Neutrophil (primary cell): ENCODE measurements around the gene RNPS1.

Experiments
- H3K27ac ChIP-seq: fragments of 200-600 bp; sonication (generic); 2 replicates; pipeline ENCODE4 v1.5.1; 2016; ENCODE audit warnings: mild to moderate bottlenecking, moderate library complexity
- H3K27me3 ChIP-seq: fragments of 200-600 bp; sonication (generic); 2 replicates; pipeline ENCODE4 v1.6.0; 2016; ENCODE audit warnings: mild to moderate bottlenecking
- H3K36me3 ChIP-seq: fragments of 200-600 bp; sonication (generic); 2 replicates; pipeline ENCODE4 v1.5.1; 2017
- H3K4me1 ChIP-seq, 2 experiments: fragments of 200-600 bp in 1 of 2; sonication (generic) in 1 of 2; 1 replicate in 1 of 2; 2 replicates in 1 of 2; pipeline versions ENCODE4 v1.5.1 to v1.6.1; 2013 to 2016; ENCODE audit warnings: low read depth in 1 of 2, low read length in 1 of 2, mild to moderate bottlenecking in 1 of 2, moderate library complexity in 1 of 2; ENCODE audit not compliant: control insufficient read depth in 1 of 2, insufficient read depth in 1 of 2
- H3K4me3 ChIP-seq, 2 experiments: fragments of 200-600 bp in 1 of 2; sonication (generic) in 1 of 2; 1 replicate in 1 of 2; 2 replicates in 1 of 2; pipeline ENCODE4 v1.5.1; 2013 to 2016; ENCODE audit warnings: low read depth in 1 of 2, low read length in 1 of 2, mild to moderate bottlenecking in 1 of 2, moderate library complexity in 1 of 2
- H3K9me3 ChIP-seq: fragments of 200-600 bp; sonication (generic); 2 replicates; pipeline ENCODE4 v1.5.1; 2016
- CTCF ChIP-seq: fragments of 200-600 bp; sonication (generic); IDR thresholded peaks from 2 replicates; pipeline ENCODE4 v1.5.1; 2016; ENCODE audit warnings: antibody characterized with exemption

Gene RNPS1

GRCh38 chr16:2292221-2292620 is 24.3 kb upstream of the RNPS1 start:
- Histone ChIP-seq H3K4me3 (no peak overlapping the region), H3K9me3 (no peaks in the 10 kb centered on the region), H3K4me1 (no peaks in the 10 kb centered on the region), H3K27ac (no peak overlapping the region), H3K27me3 (no peaks in the 10 kb centered on the region), H3K36me3 (no peaks in the 10 kb centered on the region)
- no peak for TF ChIP-seq CTCF

GRCh38 chr16:2289282-2289681 is 21.4 kb upstream of the RNPS1 start:
- Histone ChIP-seq H3K27me3 (no peaks in the 10 kb centered on the region), H3K4me1 (no peaks in the 10 kb centered on the region), H3K9me3 (no peaks in the 10 kb centered on the region), H3K4me3 (no peak overlapping the region), H3K27ac (no peak overlapping the region), H3K36me3 (no peaks in the 10 kb centered on the region)
- no peak for TF ChIP-seq CTCF

- H3K9me3 ChIP-seq = no peaks in the 10 kb centered on the region
- H3K36me3 ChIP-seq = no peaks in the 10 kb centered on the region
- no peaks in the 10 kb centered on the region for H3K4me1 ChIP-seq
- H3K27ac ChIP-seq = no peak overlapping the region
- H3K27me3 ChIP-seq = no peaks in the 10 kb centered on the region
- H3K4me3 ChIP-seq = no peak overlapping the region
- no peak for TF ChIP-seq CTCF
These were observed 20.8 kb upstream of the RNPS1 start for GRCh38 chr16:2288726-2289125.

- no peaks in the 10 kb centered on the region for H3K36me3 ChIP-seq
- H3K4me3 ChIP-seq = no peak overlapping the region
- H3K27ac ChIP-seq = no peak overlapping the region
- H3K27me3 ChIP-seq = no peaks in the 10 kb centered on the region
- TF ChIP-seq CTCF = no peak
- no peaks in the 10 kb centered on the region for H3K4me1 ChIP-seq
- H3K9me3 ChIP-seq = no peaks in the 10 kb centered on the region
These were observed 20.1 kb upstream of the RNPS1 start for GRCh38 chr16:2287916-2288547.

- no peak for TF ChIP-seq CTCF
These were observed 18.6 kb upstream of the RNPS1 start for GRCh38 chr16:2286550-2286949.

More at GRCh38 chr16:2286550-2286949, 18.6 kb upstream of the RNPS1 start:
- no peaks in the 10 kb centered on the region for H3K4me1 ChIP-seq
- no peak overlapping the region for H3K4me3 ChIP-seq
- H3K36me3 ChIP-seq = no peaks in the 10 kb centered on the region
- H3K9me3 ChIP-seq = no peaks in the 10 kb centered on the region
- H3K27ac ChIP-seq = no peak overlapping the region
- H3K27me3 ChIP-seq = no peaks in the 10 kb centered on the region
